HL-60 (cell line): ENCODE data around the gene ATXN7.
A peak's percentile ranks its signal among the peaks of the same experiment; 100 is the strongest.

Source experiments
- DNase-seq, 2 experiments: peaks; one replicate each; pipeline ENCODE4 v3.0.0-alpha.2; 2010 to 2020; ENCODE audit warnings: low read depth in 1 of 2, low spot score in 1 of 2
- H3K27ac ChIP-seq: fragments of 250-450 bp; sonication (Bioruptor Pico); replicated peaks from 2 replicates; pipeline ENCODE4 v1.5.1; 2020; ENCODE audit warnings: mild to moderate bottlenecking, moderate library complexity
- H3K27me3 ChIP-seq: fragments of 250-450 bp; sonication (Bioruptor Pico); 2 replicates; pipeline ENCODE4 v1.5.1; 2021; ENCODE audit warnings: mild to moderate bottlenecking, moderate library complexity; ENCODE audit not compliant: insufficient read depth, poor library complexity, severe bottlenecking
- H3K4me3 ChIP-seq: replicated peaks from 2 replicates; pipeline ENCODE4 v1.5.1; 2011; ENCODE audit warnings: mild to moderate bottlenecking, control low read depth, low read length; ENCODE audit not compliant: insufficient read depth
- CTCF ChIP-seq: IDR thresholded peaks from one replicate; pipeline ENCODE4 v1.5.1; 2011; ENCODE audit warnings: low read length, control low read depth, inconsistent platforms; ENCODE audit not compliant: insufficient read depth
- GABPA ChIP-seq: IDR thresholded peaks from 2 replicates; pipeline ENCODE4 v1.6.1; 2012; ENCODE audit warnings: low read depth
- POLR2AphosphoS5 ChIP-seq: IDR thresholded peaks from 2 replicates; pipeline ENCODE4 v1.6.1; 2012; ENCODE audit warnings: low read depth
- REST ChIP-seq: IDR thresholded peaks from 2 replicates; pipeline ENCODE4 v1.6.1; 2012; ENCODE audit warnings: low read depth; ENCODE audit not compliant: insufficient replicate concordance
- SPI1 ChIP-seq: IDR thresholded peaks from 2 replicates; pipeline ENCODE4 v1.6.1; 2012; ENCODE audit warnings: low read depth, mild to moderate bottlenecking, borderline replicate concordance

Gene ATXN7

GRCh38 chr3:63968612-63969350 lies 105.1 kb downstream of the ATXN7 start:
- no peak for TF ChIP-seq CTCF
- no peak for TF ChIP-seq GABPA
- no peak for TF ChIP-seq SPI1
- no peak for TF ChIP-seq POLR2AphosphoS5
- no peak for TF ChIP-seq REST
- H3K27me3 ChIP-seq, result no peaks in the 10 kb centered on the region
- H3K4me3 ChIP-seq, result peak overlapping the region; percentile 37
- H3K27ac ChIP-seq, result peak overlapping the region; percentile 85
- no peak for DNase-seq

GRCh38 chr3:63969876-63970275 lies 106.2 kb downstream of the ATXN7 start:
- H3K4me3 ChIP-seq, result no peak overlapping the region
- no peak for DNase-seq
- H3K27ac ChIP-seq, result no peak overlapping the region
- no peaks in the 10 kb centered on the region for H3K27me3 ChIP-seq
- TF ChIP-seq CTCF (no peak), GABPA (no peak), SPI1 (no peak), REST (no peak), POLR2AphosphoS5 (no peak)

- H3K27me3 ChIP-seq, result no peaks in the 10 kb centered on the region
- no peak overlapping the region for H3K27ac ChIP-seq
- DNase-seq, result no peak
- no peak overlapping the region for H3K4me3 ChIP-seq
- TF ChIP-seq POLR2AphosphoS5, result no peak
- TF ChIP-seq SPI1, result no peak
- TF ChIP-seq GABPA, result no peak
- TF ChIP-seq CTCF, result no peak
- TF ChIP-seq REST, result no peak
Observed at GRCh38 chr3:63970631-63971475, 107.2 kb downstream of the ATXN7 start.
